Measurements from ENCODE around the gene TNKS2.
"Not testable (repeated sequence)": the region's sequence is repeated elsewhere in the genome, so short reads cannot be mapped to it uniquely, and the experiment has no call there.

The TNKS2 gene

DNA sequence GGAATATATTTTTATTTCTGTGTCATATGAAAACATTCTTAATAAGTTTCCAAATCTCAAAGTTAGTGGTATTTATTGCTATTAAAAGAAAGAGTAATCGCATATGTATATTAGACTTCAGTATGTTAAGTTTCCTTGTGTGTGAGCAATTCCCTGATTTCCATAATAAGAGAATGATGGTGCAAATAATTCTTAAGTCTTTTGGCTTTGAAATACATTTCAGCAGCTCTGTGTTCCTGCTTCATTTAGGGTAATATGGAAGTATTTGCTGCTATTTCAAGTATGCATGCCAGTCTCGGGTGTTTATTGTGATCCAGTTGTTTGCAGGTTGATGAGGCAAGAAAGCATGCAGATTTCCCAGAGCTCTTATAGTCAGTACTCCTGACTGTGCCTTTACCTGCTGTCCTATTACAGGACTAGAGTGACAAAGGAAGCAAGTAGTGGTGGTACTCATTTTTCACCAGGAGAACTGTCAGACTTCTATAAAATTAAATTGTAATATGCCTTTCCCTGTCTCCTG is 67.4 kb downstream of the TNKS2 start:
- no peak for DNase-seq (ENCODE audit: low read depth in 2 of 2)

DNA sequence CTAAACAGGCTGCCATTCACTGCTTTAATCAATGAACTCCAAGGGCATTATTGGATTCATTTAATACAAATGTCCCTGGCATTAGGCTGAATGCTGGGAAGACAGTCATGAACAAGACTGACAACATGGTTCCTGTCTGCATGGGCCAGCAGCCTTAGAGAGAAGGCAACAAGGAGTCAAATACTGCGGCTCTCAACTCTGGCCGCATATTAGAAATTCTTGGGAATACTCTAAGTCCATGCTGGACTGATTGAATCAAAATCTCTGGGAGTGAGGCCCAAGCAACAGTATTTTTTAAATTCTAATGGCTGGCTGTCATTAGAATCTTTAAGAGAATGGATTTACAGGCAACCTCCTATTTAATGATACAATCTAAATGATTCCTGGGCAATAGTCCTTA is 76.9 kb downstream of the TNKS2 start:
- no peak for DNase-seq (ENCODE audit: low read depth in 2 of 2)

DNA sequence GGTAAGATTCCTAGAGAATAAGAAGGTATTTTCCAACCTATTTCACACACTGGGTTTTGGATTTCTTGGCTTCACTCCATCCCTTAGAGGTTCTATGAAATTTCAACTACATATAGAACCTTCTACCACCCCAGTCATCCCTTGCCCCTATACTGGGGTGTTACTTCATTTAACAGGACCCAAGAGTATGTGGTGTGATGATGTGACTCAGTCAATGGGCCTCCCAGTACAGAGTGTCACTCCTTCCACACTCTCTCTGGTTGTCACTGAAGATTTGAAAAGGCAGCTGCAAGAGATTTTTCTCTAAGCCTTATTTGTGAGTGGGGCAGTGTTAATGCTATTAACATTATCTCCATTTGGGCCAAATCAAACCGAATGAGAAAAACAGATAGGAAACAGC is 77.6 kb downstream of the TNKS2 start:
- no peak for DNase-seq (ENCODE audit: low read depth in 2 of 2)

DNA sequence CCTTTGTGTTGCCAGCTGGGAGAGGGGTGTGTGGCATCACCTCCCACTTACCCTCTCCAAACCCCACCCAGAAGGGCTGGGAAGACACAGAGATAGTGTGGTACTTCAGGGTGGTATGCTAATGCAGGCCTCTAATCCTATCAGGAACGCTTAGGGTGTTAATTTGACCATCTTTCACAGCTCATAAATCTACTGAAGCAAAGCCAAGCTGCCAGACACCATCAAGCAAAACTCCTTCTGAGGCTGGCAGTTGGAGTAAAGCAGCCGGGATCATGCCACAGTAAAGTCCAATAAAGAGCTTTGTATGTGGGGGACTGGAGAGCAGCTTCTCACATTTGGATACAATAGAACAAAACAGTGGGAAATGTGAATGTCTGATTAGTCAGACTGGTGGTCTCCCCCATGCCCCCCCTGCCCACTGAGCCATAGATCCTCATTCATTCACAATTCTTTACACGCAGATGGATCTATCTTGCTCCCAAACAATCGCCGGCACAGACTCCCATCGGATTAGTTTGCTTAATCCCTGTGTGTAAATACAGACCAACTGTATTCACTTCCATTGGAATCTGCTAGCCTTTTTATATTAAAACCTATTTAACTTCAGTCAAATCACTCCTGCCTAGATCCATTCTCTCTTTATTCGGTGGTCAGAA is 81.4 kb downstream of the TNKS2 start:
- DNase-seq (ENCODE audit: low read depth in 2 of 2), result no peak

DNA sequence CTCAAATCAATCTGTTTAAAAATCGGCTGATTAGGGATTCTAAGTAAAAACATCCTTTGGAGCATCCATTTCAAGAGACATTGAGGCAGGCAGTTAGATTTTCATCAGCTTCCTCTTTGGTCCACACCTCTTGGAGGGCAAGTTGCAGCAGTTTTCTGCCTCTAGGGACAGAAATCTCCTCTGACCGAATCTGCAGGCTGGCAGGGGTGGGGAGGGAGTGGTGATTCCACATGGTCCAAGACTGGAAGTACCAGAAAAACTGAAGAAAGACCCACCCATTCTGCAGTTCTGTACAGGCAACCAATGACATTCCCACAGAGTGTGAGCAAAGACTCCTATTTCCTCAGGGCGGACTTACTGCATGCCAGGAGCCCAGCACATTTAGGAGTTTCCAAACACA is 82.1 kb downstream of the TNKS2 start:
- no peak for DNase-seq (ENCODE audit: low read depth in 2 of 2)

- no peak for DNase-seq (ENCODE audit: low read depth in 2 of 2)
Measured at GRCh38 chr10:91883549-91884444, 85.6 kb downstream of the TNKS2 start.

DNA sequence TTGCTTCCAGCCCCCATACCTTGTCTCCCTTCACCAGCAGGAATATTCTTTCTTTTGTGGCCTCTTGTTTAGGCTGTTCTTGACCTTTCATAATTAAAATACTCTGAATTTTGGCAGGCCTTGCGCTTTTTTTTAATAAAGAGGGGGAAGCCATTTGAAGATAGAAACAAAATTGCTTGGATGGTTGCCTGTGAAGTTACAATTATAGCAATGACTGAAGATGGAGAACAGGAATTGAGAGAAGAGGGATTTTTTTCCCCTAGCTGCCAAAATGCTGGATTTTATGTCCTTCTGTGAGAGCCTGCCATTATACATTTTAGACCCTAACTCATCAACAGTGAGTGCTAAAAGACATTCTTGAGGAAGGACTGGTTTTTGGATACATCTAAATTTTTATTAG is 86.3 kb downstream of the TNKS2 start:
- DNase-seq (ENCODE audit: low read depth in 2 of 2), result no peak

DNA sequence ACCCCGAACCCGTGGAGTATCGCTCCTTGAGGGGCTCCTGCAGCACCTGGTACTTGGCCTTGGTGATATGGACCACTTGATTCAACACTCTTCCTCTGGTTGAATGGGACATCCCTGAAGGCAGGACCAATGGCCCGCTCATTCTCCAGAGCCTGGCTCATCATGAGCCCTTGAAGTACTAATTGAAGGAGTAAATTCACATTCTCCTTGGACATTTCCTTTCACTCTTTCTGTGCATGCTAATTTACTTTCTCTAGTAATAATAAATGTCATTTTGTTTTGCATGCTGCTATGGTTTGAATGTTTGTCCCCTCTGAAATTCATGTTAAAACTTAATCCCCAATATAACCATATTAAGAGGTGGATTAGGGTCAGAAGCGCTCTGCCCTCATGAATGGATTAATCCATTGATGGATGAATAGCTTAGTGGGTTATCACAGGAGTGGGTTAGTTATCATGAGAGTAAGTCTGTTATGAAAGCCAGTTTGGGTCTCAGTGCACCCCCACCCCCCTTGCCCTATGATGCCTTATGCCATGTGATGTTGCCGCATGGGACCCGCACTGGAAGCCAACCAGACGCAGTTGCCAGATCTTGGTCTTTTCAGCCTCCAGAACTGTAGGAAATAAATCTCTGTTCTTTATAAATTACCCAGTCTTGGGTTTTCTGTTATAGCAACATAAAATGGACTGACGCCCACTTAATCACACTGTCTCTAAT is 87.3 kb downstream of the TNKS2 start:
- DNase-seq (ENCODE audit: low read depth in 2 of 2), result no peak

GRCh38 chr10:91886954-91887271 is 88.7 kb downstream of the TNKS2 start:
- no peak for DNase-seq (ENCODE audit: low read depth in 2 of 2)

- DNase-seq (ENCODE audit: low read depth in 2 of 2), result peak in 1 of 2 donors; percentile 5
Measured at GRCh38 chr10:91887272-91888076, 89.2 kb downstream of the TNKS2 start.

- DNase-seq (ENCODE audit: low read depth in 2 of 2), result no peak
Measured at GRCh38 chr10:91891125-91892001, 93.1 kb downstream of the TNKS2 start.

GRCh38 chr10:91893051-91893450 is 94.8 kb downstream of the TNKS2 start:
- no peak for DNase-seq (ENCODE audit: low read depth in 2 of 2)

DNA sequence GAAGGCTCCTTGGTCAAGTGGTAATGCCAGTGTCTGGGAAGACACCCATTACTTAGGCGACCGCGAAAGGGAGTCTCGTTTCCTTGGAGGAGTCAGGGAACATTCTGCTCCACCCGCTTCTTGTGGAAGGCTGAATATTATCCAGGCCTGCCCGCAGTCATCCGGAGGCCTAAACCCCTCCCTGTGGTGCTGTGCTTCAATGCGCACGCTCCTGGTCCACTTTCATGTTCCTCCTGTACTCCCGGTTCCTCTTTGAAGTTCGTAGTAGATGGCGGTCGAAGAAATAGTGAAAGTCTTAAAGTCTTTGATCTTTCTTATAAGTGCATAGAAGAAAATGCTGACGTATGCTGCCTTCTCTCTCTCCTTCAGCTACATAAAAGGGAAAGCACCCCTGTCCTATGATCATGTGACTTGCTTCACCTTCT is 96.0 kb downstream of the TNKS2 start:
- DNase-seq (ENCODE audit: low read depth in 2 of 2), result not testable (repeated sequence)

- DNase-seq (ENCODE audit: low read depth in 2 of 2), result no peak
Measured at GRCh38 chr10:91896212-91896756, 98.1 kb downstream of the TNKS2 start.

- DNase-seq (ENCODE audit: low read depth in 2 of 2), result no peak
Measured at GRCh38 chr10:91897421-91897820, 99.2 kb downstream of the TNKS2 start.

GRCh38 chr10:91901784-91902677 is 103.8 kb downstream of the TNKS2 start:
- peak; percentile 21 to 39 for DNase-seq (ENCODE audit: low read depth in 2 of 2)

DNA sequence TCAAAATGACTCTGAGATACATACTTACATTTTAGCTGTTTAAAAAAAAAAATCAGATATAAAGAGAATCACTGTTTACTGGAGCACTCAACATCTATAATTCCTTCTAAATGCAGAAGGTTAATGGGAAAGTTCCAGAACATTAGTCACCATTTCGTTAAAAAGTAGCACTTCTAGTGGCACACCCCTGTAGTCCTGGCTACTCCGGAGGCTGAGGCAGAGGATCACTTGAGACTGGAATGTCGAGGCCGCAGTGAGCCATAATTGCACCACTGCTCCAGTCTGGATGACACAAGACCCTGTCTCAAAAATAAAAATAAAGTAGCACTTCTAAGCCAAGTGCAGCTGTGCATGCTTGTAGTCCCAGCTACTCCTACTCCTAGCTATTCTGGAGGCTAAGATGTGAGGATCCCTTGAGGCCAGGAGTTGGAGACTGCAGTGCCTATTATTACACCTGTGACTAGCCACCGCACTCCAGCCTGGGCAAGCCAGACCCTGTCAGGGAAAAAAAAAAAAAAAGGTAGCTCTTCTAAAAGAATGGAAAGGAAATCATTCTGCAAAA is 108.9 kb downstream of the TNKS2 start:
- DNase-seq (ENCODE audit: low read depth in 2 of 2), result no peak

DNA sequence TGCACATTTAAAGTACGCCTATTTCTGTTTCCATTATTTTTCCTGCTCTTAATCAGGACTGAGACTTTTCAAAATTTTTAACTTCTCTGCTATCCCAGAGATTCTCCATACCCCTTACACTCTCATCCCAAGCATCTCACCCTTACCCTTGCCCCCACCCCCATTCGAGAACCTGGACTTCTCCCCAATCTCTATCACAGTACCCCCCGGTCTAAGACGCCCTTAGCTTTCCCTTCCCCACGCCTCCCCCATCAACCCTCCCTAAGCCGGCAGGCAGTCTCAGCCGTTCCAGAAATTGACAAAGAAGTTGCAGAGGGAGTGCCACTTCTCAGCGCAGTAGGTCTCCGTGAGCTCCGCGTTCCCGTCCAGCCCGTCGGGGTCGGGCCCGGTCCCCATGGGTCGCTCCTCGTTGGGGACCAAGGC is 109.7 kb downstream of the TNKS2 start:
- no peak for DNase-seq (ENCODE audit: low read depth in 2 of 2)

Data from stimulated activated CD8-positive, alpha-beta memory T cell treated with anti-CD3 and anti-CD28 coated beads, Interleukin-2, amount 100 ng/mL, for 1 hour (primary cell).